ENCODE data around the gene BRAF.
"Not testable (repeated sequence)": the region's sequence is repeated elsewhere in the genome, so short reads cannot be mapped to it uniquely, and the experiment has no call there.

Gene BRAF

GRCh38 chr7:140881507-140882228 is 43.1 kb downstream of the BRAF start:
- DNase-seq = no peak

GRCh38 chr7:140877249-140877524 is 47.5 kb downstream of the BRAF start:
- DNase-seq = no peak

- no peak for DNase-seq
These were observed 48.0 kb downstream of the BRAF start for GRCh38 chr7:140876519-140877248.

GRCh38 chr7:140873434-140873833 is 51.3 kb downstream of the BRAF start:
- DNase-seq = no peak

- no peak for DNase-seq
These were observed 54.7 kb downstream of the BRAF start for GRCh38 chr7:140870003-140870402.

GRCh38 chr7:140869430-140869829 is 55.3 kb downstream of the BRAF start:
- DNase-seq = no peak

- DNase-seq = no peak
These were observed 57.0 kb downstream of the BRAF start for GRCh38 chr7:140867467-140868462.

- DNase-seq = no peak
These were observed 57.8 kb downstream of the BRAF start for GRCh38 chr7:140866926-140867325.

GRCh38 chr7:140864732-140865131 is 60.0 kb downstream of the BRAF start:
- no peak for DNase-seq

- no peak for DNase-seq
These were observed 60.9 kb downstream of the BRAF start for GRCh38 chr7:140863867-140864266.

- no peak for DNase-seq
These were observed 61.5 kb downstream of the BRAF start for GRCh38 chr7:140863184-140863583.

- DNase-seq = no peak
These were observed 67.7 kb downstream of the BRAF start for GRCh38 chr7:140857048-140857447.

GRCh38 chr7:140841166-140841715 is 83.5 kb downstream of the BRAF start:
- DNase-seq = no peak

GRCh38 chr7:140831724-140832123 is 93.0 kb downstream of the BRAF start:
- DNase-seq = no peak

- no peak for DNase-seq
These were observed 95.0 kb downstream of the BRAF start for GRCh38 chr7:140829720-140830119.

GRCh38 chr7:140828741-140829140 is 96.0 kb downstream of the BRAF start:
- DNase-seq = no peak

- DNase-seq = not testable (repeated sequence)
These were observed 107.3 kb downstream of the BRAF start for GRCh38 chr7:140817383-140817782.

- DNase-seq = peak in 46 of 58 donors; percentile 2 to 64 (median 16)
These were observed 113.7 kb downstream of the BRAF start for GRCh38 chr7:140810830-140811556.

- no peak for DNase-seq
These were observed 114.3 kb downstream of the BRAF start for GRCh38 chr7:140810385-140810784.

GRCh38 chr7:140778975-140779374 is 145.8 kb downstream of the BRAF start:
- DNase-seq = no peak

GRCh38 chr7:140778568-140778967 is 146.2 kb downstream of the BRAF start:
- no peak for DNase-seq
